ENCODE results near the gene DEFB114.

DEFB114 gene

GRCh38 chr6:49935387-49935786, 28.6 kb downstream of the DEFB114 start:
- no peak for DNase-seq

GRCh38 chr6:49934770-49935169, 29.2 kb downstream of the DEFB114 start:
- DNase-seq: no peak

- no peak for DNase-seq
Measured at GRCh38 chr6:49933526-49933925, 30.4 kb downstream of the DEFB114 start.

GRCh38 chr6:49929340-49929739, 34.6 kb downstream of the DEFB114 start:
- no peak for DNase-seq

- no peak for DNase-seq
Measured at GRCh38 chr6:49923826-49924225, 40.1 kb downstream of the DEFB114 start.

- DNase-seq: no peak
Measured at GRCh38 chr6:49919935-49920644, 43.9 kb downstream of the DEFB114 start.

- no peak for DNase-seq
Measured at GRCh38 chr6:49919261-49919660, 44.7 kb downstream of the DEFB114 start.

GRCh38 chr6:49918787-49919186, 45.2 kb downstream of the DEFB114 start:
- DNase-seq: no peak

GRCh38 chr6:49915035-49915434, 48.9 kb downstream of the DEFB114 start:
- DNase-seq: no peak

- DNase-seq: no peak
Measured at GRCh38 chr6:49913636-49914375, 50.2 kb downstream of the DEFB114 start.

- no peak for DNase-seq
Measured at GRCh38 chr6:49912196-49912595, 51.8 kb downstream of the DEFB114 start.

GRCh38 chr6:49911252-49911651, 52.7 kb downstream of the DEFB114 start:
- DNase-seq: no peak
